Activated naive CD4-positive, alpha-beta T cell treated with anti-CD3 and anti-CD28 coated beads, Interleukin-2, amount 50 U/mL, for 24 hours (primary cell): Measurements from ENCODE around the gene CHAMP1.
A peak's percentile ranks its signal among the peaks of the same experiment; 100 is the strongest.

Experiments used
- H3K27ac Mint-ChIP-seq: one replicate; pipeline ENCODE4 v1.8.0; 2021; ENCODE audit warnings: mild to moderate bottlenecking, mixed read lengths
- H3K27me3 Mint-ChIP-seq: one replicate; pipeline ENCODE4 v1.8.0; 2021; ENCODE audit warnings: mixed read lengths
- H3K36me3 Mint-ChIP-seq: one replicate; pipeline ENCODE4 v1.8.0; 2021; ENCODE audit warnings: mixed read lengths
- H3K4me1 Mint-ChIP-seq: one replicate; pipeline ENCODE4 v1.8.0; 2021; ENCODE audit warnings: mixed read lengths
- H3K4me3 Mint-ChIP-seq: one replicate; pipeline ENCODE4 v1.8.0; 2021; ENCODE audit warnings: mild to moderate bottlenecking, mixed read lengths
- H3K9me3 Mint-ChIP-seq: one replicate; pipeline ENCODE4 v1.8.0; 2021; ENCODE audit warnings: mixed read lengths

Gene CHAMP1

GRCh38 chr13:114285166-114285808 lies 29.0 kb upstream of the CHAMP1 start:
- Mint-ChIP-seq H3K27ac (peak overlapping the region; percentile 80), H3K27me3 (no peaks in the 10 kb centered on the region), H3K4me3 (no peak overlapping the region), H3K9me3 (no peaks in the 10 kb centered on the region), H3K4me1 (peaks cover 50% of the 10 kb centered on the region), H3K36me3 (peaks cover 25% of the 10 kb centered on the region)

DNA sequence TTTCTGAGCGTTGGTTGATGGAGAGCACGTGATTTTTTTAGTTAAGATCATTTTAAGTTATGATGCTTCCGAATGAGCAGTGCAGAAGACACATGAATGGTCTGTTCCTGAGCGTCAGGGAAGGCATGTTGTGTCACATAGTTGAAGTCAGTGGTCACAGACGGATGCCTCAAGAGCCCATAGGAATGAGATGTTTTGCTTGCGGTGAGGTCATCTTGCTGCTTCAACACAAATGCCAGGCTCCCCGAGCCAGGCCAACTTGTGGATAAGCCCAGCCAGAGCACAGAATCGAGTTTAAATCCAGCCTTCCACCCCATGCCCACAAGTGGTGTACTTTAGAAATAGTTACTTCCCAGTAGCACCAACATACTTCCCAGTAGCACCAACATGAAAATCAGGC lies 27.5 kb upstream of the CHAMP1 start:
- Mint-ChIP-seq H3K4me1 (peaks cover 49% of the 10 kb centered on the region), H3K36me3 (peaks cover 28% of the 10 kb centered on the region), H3K4me3 (no peak overlapping the region), H3K9me3 (no peaks in the 10 kb centered on the region), H3K27ac (peak overlapping the region; percentile 51), H3K27me3 (no peaks in the 10 kb centered on the region)

DNA sequence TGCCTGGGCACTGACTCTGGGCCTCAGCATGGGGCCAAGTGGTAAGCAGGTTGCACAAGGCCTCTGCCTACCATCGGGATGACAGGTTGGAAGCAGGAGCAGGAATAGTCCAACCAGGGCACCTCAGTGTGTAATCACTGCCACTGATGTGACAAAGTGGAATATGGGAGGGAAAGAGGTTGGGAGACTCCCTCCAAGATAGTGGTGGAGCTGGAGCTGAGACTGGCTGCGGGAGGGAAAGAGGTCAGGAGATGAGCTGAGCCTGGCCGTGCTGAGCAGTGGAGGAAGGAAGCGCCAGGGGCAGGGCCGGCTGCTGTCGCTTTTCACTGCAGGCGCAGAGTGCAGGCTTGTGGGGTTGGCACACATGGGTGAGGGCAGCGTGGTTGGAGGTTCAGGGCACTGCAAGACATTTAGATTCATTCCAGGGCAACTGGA lies 26.1 kb upstream of the CHAMP1 start:
- Mint-ChIP-seq H3K4me3 (no peak overlapping the region), H3K27me3 (no peaks in the 10 kb centered on the region), H3K27ac (peak overlapping the region; percentile 77), H3K4me1 (peaks cover 45% of the 10 kb centered on the region), H3K36me3 (peaks cover 30% of the 10 kb centered on the region), H3K9me3 (no peaks in the 10 kb centered on the region)

- Mint-ChIP-seq H3K27me3 (no peaks in the 10 kb centered on the region), H3K4me3 (no peak overlapping the region), H3K4me1 (peaks cover 2% of the 10 kb centered on the region), H3K27ac (no peak overlapping the region), H3K9me3 (no peaks in the 10 kb centered on the region), H3K36me3 (peaks cover 9% of the 10 kb centered on the region)
Measured at GRCh38 chr13:114296448-114296847, 17.9 kb upstream of the CHAMP1 start.

DNA sequence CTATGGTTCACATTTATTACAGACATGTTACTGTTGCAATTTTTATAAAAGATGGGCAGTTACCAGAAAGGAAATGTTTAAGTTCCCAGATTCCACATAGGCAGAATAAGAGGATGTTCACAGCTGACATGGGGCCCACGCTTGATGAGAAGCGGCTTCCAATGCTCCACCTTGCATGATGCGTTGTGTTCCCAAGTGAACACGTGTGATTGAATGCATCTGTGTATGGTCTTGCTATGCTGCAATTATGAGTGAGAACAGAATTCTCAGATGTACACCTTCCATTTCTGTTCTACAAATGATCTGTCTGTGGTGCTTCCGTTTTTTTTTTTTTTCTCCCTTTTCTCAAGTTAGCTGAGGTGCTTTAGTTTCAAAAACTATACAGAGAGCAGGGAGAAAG lies 17.4 kb upstream of the CHAMP1 start:
- H3K4me3 Mint-ChIP-seq: no peak overlapping the region
- H3K27me3 Mint-ChIP-seq: no peaks in the 10 kb centered on the region
- H3K4me1 Mint-ChIP-seq: no peaks in the 10 kb centered on the region
- no peaks in the 10 kb centered on the region for H3K9me3 Mint-ChIP-seq
- no peak overlapping the region for H3K27ac Mint-ChIP-seq
- H3K36me3 Mint-ChIP-seq: peaks cover 7% of the 10 kb centered on the region

- Mint-ChIP-seq H3K4me1 (no peaks in the 10 kb centered on the region), H3K27ac (no peak overlapping the region), H3K9me3 (no peaks in the 10 kb centered on the region), H3K27me3 (no peaks in the 10 kb centered on the region), H3K4me3 (no peak overlapping the region), H3K36me3 (peaks cover 6% of the 10 kb centered on the region)
Measured at GRCh38 chr13:114298866-114299265, 15.4 kb upstream of the CHAMP1 start.

DNA sequence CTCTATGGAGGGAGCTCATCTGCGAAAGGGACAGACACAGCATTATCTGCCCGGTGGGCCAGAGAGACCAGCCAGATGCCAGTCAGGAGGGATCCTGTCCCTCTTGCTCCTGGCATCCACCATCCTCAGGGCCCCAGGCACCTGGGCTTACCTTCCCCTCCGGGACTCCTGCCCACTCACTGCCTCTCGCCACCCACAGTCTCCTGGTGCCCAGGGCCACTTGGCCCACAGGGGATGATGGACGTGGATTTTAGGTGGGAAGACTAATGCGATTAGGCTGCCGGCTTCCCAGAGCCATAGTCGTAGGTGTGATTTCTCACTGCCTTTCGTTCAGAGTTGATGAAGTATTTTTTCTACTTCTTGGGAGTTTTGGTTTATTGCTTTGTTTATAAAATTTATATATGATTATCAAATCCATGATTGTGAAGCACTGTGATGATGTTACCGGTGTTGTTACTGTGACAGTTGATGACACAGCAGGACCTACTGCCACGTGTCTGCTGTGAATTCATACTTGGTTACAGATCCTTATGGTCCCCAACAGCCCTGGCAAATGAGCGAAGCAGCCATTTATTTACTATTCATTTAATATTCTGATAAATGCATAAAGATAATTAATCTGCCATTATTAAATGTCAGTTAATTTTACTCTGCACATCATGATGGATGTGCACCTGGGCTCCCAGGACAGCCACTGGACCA lies 14.5 kb upstream of the CHAMP1 start:
- H3K36me3 Mint-ChIP-seq: peaks cover 6% of the 10 kb centered on the region
- no peaks in the 10 kb centered on the region for H3K27me3 Mint-ChIP-seq

GRCh38 chr13:114303700-114304327 lies 10.5 kb upstream of the CHAMP1 start:
- Mint-ChIP-seq H3K27ac (no peak overlapping the region), H3K27me3 (no peaks in the 10 kb centered on the region), H3K36me3 (peaks cover 9% of the 10 kb centered on the region), H3K9me3 (no peaks in the 10 kb centered on the region), H3K4me3 (no peak overlapping the region), H3K4me1 (no peaks in the 10 kb centered on the region)

More for the DNA sequence above, 14.5 kb upstream of the CHAMP1 start:
- H3K27ac Mint-ChIP-seq: no peak overlapping the region
- no peaks in the 10 kb centered on the region for H3K9me3 Mint-ChIP-seq
- no peak overlapping the region for H3K4me3 Mint-ChIP-seq
- no peaks in the 10 kb centered on the region for H3K4me1 Mint-ChIP-seq

GRCh38 chr13:114304346-114305034 lies 9.8 kb upstream of the CHAMP1 start:
- Mint-ChIP-seq H3K4me3 (no peak overlapping the region), H3K27me3 (no peaks in the 10 kb centered on the region), H3K36me3 (peaks cover 6% of the 10 kb centered on the region)

DNA sequence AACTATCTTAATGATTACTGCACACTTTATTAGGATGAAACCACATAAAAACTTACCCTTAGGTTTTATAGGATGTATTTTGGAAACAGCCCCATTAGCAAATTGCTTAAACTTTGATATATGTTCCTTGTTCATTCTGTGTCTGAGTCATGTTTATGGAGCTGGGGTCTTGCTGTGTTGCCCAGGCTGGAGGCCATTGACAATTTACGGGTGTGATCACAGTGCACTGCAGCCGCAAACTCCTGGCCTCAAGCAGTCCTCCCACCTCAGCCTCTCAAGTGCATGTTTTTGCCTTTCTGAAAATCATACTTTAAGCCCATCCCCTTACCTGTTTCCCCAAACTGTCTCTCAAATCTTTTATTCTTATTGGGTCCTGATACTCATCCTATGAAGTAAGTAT lies 5.2 kb upstream of the CHAMP1 start:
- Mint-ChIP-seq H3K36me3 (peaks cover 3% of the 10 kb centered on the region), H3K9me3 (no peaks in the 10 kb centered on the region), H3K4me3 (no peak overlapping the region), H3K27ac (peak overlapping the region; percentile 17), H3K27me3 (no peaks in the 10 kb centered on the region), H3K4me1 (peaks cover 14% of the 10 kb centered on the region)

More at GRCh38 chr13:114304346-114305034, 9.8 kb upstream of the CHAMP1 start:
- Mint-ChIP-seq H3K27ac (no peak overlapping the region), H3K4me1 (no peaks in the 10 kb centered on the region), H3K9me3 (no peaks in the 10 kb centered on the region)

DNA sequence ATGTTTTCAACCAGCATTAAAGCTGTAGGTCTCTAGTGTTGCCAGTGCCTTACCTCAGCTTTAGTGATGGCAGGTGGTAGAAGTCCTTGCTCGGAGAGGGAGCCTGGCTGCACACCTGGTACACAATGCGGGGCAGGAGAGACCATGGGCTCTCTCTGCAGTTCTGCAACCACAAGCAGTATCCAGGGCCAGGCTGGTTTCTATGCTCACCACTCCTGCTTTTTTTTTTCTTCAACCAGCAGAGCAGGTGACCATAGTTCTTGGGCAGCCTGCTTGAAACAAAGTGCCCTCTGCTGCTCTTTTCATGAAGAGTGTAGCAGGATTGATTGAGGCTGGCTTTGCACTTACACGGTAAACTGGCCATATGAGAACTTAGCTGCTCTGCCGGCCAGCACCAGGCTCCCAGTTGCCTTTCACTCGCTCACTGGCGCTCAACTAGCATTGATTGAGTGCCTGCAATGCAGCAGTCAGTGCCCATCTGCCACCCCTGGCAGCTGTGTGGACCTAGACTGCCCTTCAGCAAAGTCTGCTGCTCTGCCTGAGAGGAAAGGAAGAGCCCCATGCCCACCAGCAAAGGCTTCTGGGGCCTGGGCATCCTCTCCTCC lies 4.4 kb upstream of the CHAMP1 start:
- Mint-ChIP-seq H3K4me1 (peaks cover 17% of the 10 kb centered on the region), H3K36me3 (peaks cover 4% of the 10 kb centered on the region), H3K4me3 (no peak overlapping the region), H3K27me3 (no peaks in the 10 kb centered on the region), H3K9me3 (no peaks in the 10 kb centered on the region), H3K27ac (no peak overlapping the region)

DNA sequence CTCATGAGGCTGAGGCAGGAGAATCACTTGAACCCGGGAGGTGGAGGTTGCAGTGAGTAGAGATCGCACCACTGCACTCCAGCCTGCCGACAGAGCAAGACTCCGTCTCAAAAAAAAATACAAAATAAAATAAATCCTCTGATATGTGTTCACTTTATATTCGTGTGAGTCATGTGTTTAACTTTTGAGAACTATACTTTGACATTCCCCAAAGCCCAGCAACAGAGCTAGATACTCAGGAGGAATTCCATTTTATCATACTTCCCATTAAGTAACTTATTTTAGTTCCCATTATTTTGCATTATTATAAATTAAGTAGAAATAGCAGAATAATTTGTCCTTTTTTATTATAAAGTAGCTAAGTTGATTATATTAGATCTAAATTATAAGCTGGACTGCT lies 3.3 kb upstream of the CHAMP1 start:
- Mint-ChIP-seq H3K4me3 (no peak overlapping the region), H3K27ac (no peak overlapping the region), H3K27me3 (no peaks in the 10 kb centered on the region), H3K36me3 (peaks cover 10% of the 10 kb centered on the region), H3K4me1 (peaks cover 24% of the 10 kb centered on the region), H3K9me3 (no peaks in the 10 kb centered on the region)

- peaks cover 24% of the 10 kb centered on the region for H3K4me1 Mint-ChIP-seq
- no peak overlapping the region for H3K4me3 Mint-ChIP-seq
- peaks cover 10% of the 10 kb centered on the region for H3K36me3 Mint-ChIP-seq
- H3K9me3 Mint-ChIP-seq: no peaks in the 10 kb centered on the region
- H3K27me3 Mint-ChIP-seq: no peaks in the 10 kb centered on the region
- no peak overlapping the region for H3K27ac Mint-ChIP-seq
Measured at GRCh38 chr13:114311387-114311786, 2.9 kb upstream of the CHAMP1 start.

- H3K4me3 Mint-ChIP-seq: no peak overlapping the region
- no peaks in the 10 kb centered on the region for H3K27me3 Mint-ChIP-seq
- H3K4me1 Mint-ChIP-seq: peaks cover 29% of the 10 kb centered on the region
- H3K27ac Mint-ChIP-seq: no peak overlapping the region
- peaks cover 9% of the 10 kb centered on the region for H3K36me3 Mint-ChIP-seq
- H3K9me3 Mint-ChIP-seq: no peaks in the 10 kb centered on the region
Measured at GRCh38 chr13:114311908-114312307, 2.4 kb upstream of the CHAMP1 start.

DNA sequence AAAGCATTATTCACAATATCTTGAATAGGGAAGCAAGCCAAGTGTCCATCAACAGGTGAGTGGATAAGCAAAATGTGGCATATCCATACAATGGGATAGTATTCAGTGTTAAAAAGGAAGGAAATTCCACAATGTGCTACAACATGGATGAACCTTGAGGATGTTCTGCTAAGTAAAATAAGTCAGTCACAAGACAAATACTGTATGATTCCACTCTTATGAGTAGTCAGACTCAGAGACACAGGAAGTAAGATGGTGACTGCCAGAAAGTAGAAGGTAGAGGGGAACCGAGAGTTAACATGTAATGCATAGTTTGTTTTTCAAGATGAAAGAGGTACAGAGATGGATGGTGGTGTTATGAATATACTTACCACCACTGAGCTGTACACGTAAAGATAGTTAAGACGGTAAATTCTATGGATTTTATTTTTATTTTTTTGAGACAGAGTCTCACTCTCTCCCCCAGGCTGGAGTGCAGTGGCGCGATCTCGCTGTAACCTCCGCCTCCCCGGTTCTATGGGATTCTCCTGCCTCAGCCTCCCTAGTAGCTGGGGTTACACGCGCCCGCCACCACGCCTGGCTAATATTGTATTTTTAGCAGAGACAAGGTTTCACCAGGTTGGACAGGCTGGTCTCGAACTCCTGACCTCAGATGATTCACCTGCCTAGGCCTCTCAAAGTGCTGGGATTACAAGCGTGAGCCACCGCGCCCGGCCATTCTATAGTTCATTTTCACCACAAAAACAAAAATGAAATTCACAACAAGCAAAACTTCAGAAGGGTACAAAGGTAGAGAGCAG lies 1.0 kb upstream of the CHAMP1 start:
- Mint-ChIP-seq H3K27me3 (no peaks in the 10 kb centered on the region), H3K9me3 (no peaks in the 10 kb centered on the region), H3K4me1 (peaks cover 39% of the 10 kb centered on the region), H3K36me3 (peaks cover 7% of the 10 kb centered on the region), H3K4me3 (peak overlapping the region; percentile 88), H3K27ac (peak overlapping the region; percentile 99)
